Medulla oblongata (tissue), 1 donor: ENCODE data around the gene KPNA6.
"Not testable (repeated sequence)": the region's sequence is repeated elsewhere in the genome, so short reads cannot be mapped to it uniquely, and the experiment has no call there.

Experiments
- DNase-seq: peaks from one replicate; pipeline ENCODE4 v3.0.0-alpha.2; 2015; ENCODE audit errors: extremely low spot score

The KPNA6 gene

GRCh38 chr1:32142446-32143301 lies 34.8 kb downstream of the KPNA6 start:
- peak; percentile 60 for DNase-seq

GRCh38 chr1:32143302-32143695 lies 35.4 kb downstream of the KPNA6 start:
- DNase-seq = not testable (repeated sequence)

- no peak for DNase-seq
Observed at GRCh38 chr1:32144033-32144432, 36.2 kb downstream of the KPNA6 start.

- DNase-seq = not testable (repeated sequence)
Observed at GRCh38 chr1:32147799-32148198, 39.9 kb downstream of the KPNA6 start.

GRCh38 chr1:32150847-32151246 lies 43.0 kb downstream of the KPNA6 start:
- no peak for DNase-seq

GRCh38 chr1:32151319-32151787 lies 43.5 kb downstream of the KPNA6 start:
- DNase-seq = no peak

- DNase-seq = no peak
Observed at GRCh38 chr1:32159189-32159588, 51.3 kb downstream of the KPNA6 start.

GRCh38 chr1:32163405-32163804 lies 55.5 kb downstream of the KPNA6 start:
- DNase-seq = no peak

- DNase-seq = not testable (repeated sequence)
Observed at GRCh38 chr1:32165633-32166032, 57.8 kb downstream of the KPNA6 start.

GRCh38 chr1:32170991-32171390 lies 63.1 kb downstream of the KPNA6 start:
- DNase-seq = no peak

GRCh38 chr1:32172621-32173245 lies 64.9 kb downstream of the KPNA6 start:
- no peak for DNase-seq

GRCh38 chr1:32178380-32179192 lies 70.7 kb downstream of the KPNA6 start:
- DNase-seq = no peak

GRCh38 chr1:32179193-32179442 lies 71.3 kb downstream of the KPNA6 start:
- no peak for DNase-seq

- DNase-seq = peak; percentile 93
Observed at GRCh38 chr1:32179443-32180185, 71.8 kb downstream of the KPNA6 start, which contains the start of gene TXLNA. Gene TXLNA (plus strand): TSS chr1:32179675. CDS start chr1:32180346, 671 bp downstream.

GRCh38 chr1:32180186-32181060 lies 72.6 kb downstream of the KPNA6 start:
- peak; percentile 24 for DNase-seq

GRCh38 chr1:32181065-32181464 lies 73.2 kb downstream of the KPNA6 start:
- DNase-seq = no peak

- DNase-seq = no peak
Observed at GRCh38 chr1:32181563-32181962, 73.7 kb downstream of the KPNA6 start.

GRCh38 chr1:32182060-32182459 lies 74.2 kb downstream of the KPNA6 start:
- DNase-seq = no peak

- DNase-seq = no peak
Observed at GRCh38 chr1:32184650-32185049, 76.8 kb downstream of the KPNA6 start.

GRCh38 chr1:32186077-32186476 lies 78.2 kb downstream of the KPNA6 start:
- no peak for DNase-seq

- no peak for DNase-seq
Observed at GRCh38 chr1:32186491-32186890, 78.6 kb downstream of the KPNA6 start.
